IPS-NIHi11 (cell line): Measurements from ENCODE around the gene XPNPEP2.

Source experiments
- DNase-seq: peaks from one replicate; pipeline ENCODE4 v3.0.0; 2012; ENCODE audit warnings: mixed read lengths, low spot score

The XPNPEP2 gene

GRCh38 chrX:129800186-129800585 lies 61.4 kb downstream of the XPNPEP2 start:
- no peak for DNase-seq

GRCh38 chrX:129802863-129803262 lies 64.1 kb downstream of the XPNPEP2 start:
- DNase-seq = no peak

- no peak for DNase-seq
Measured at GRCh38 chrX:129804806-129805205, 66.0 kb downstream of the XPNPEP2 start.

DNA sequence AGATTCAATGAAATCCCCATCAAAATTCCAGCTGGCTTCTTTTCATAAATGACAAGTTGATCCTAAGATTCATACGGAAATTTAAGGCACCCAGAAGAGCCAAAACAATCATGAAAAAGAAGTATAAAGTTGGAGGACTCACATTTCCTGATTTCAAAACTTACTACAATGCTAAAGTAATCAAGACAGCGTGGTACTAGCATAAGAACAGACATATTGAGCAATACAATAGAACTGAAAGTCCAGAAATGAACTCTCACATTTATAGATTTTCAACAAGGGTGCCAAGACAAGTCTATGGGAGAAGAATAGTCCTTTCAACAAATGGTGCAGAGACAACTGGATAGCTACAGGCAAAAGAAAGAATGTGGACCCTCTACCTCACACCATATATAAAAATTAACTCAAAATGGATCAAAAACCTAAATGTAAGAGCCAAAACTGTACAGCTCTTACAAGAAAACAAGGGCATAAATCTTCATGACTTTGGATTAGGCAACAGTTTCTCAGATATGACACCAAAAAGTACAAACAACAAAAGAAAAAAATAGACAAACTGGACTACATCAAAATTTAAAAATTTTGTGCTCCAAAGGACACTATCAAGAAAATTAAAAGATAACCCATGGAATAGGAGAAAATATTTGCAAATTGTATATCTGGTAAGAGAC lies 69.5 kb downstream of the XPNPEP2 start:
- no peak for DNase-seq

- DNase-seq = no peak
Measured at GRCh38 chrX:129808829-129809796, 70.3 kb downstream of the XPNPEP2 start.

DNA sequence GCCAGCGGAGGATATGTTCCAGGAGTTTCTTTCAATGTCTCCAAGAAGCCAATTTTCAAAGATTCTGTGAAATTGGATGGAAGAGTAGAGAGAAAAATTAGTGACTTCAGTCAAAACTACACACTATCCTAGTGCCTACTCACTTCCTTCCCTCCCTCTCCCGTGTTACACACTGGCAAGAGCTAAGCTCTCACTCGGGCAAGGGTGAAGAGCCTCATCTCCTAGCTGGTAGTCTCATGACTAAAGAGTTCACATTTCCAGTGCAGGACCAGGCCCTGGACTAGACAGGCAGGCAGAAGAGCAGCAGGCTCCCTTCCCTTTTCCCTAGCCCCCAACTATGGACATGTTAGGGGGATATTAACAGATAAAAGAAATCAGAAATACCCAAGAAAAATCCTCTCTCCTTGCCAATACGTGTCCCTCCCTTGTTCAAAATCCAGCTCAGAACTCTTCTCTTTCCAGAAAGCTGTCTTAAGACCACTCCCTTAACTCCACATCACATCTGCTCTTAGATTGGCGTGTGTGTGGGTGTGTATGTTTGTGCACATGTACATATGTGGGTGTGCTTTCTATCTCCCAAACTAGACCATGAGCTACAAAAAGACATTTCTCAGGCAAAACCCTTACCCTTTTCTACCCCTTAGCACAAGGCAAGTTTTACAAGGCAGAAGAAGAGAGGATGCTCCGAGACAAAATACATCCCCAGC lies 75.0 kb downstream of the XPNPEP2 start:
- no peak for DNase-seq

GRCh38 chrX:129818123-129818522 lies 79.3 kb downstream of the XPNPEP2 start:
- no peak for DNase-seq
